ENCODE results near the gene ELP2. TPM values are rescaled to one million over a fixed set of nuclear protein-coding genes. Genes with fewer than 3 reads are reported as not detected.

Gene ELP2
- total RNA-seq, 1 donor from 2014 or later = 9.7 TPM

GRCh38 chr18:36186461-36187192 lies 56.9 kb downstream of the ELP2 start:
- TF ChIP-seq CTCF (IDR thresholded peaks at IDR 0.05) = peak in 1 of 3 experiments; percentile 5
- no peaks in the 10 kb centered on the region for H3K27me3 ChIP-seq
- H3K36me3 ChIP-seq = no peaks in the 10 kb centered on the region
- intact Hi-C loops (cut with DNase I) = loop anchor here (2.0 to 5.0 kb wide), 2 partner anchors 58 to 96 kb away; partner anchors contain the start of genes ELP2 and SLC39A6
- no peaks in the 10 kb centered on the region for H3K9me3 ChIP-seq
- peak overlapping the region; percentile 64 to 84 for H3K4me3 ChIP-seq
- peak in 1 of 2 donors; percentile 66 for DNase-seq (ENCODE audit: low spot score in 2 of 2)
- peak overlapping the region in 1 of 2 donors; percentile 50 for H3K27ac ChIP-seq
- H3K4me1 ChIP-seq = peaks cover 0 to 11% of the 10 kb centered on the region in 2 donors

GRCh38 chr18:36187193-36187825 lies 57.6 kb downstream of the ELP2 start, which contains the start of gene MOCOS:
MOCOS (plus strand) TSS chr18:36187497; CDS start chr18:36187540, 43 bp downstream.
- no peak for TF ChIP-seq CTCF (IDR thresholded peaks at IDR 0.05)
- peak; percentile 38 to 86 for DNase-seq (ENCODE audit: low spot score in 2 of 2)
- no peaks in the 10 kb centered on the region for H3K27me3 ChIP-seq
- H3K9me3 ChIP-seq = no peaks in the 10 kb centered on the region
- H3K4me3 ChIP-seq = peak within 1 kb of the TSS; percentile 64 to 84
- H3K36me3 ChIP-seq = no peaks in the 10 kb centered on the region
- H3K27ac ChIP-seq = peak within 1 kb of the TSS in 1 of 2 donors; percentile 50
- intact Hi-C loops (cut with DNase I) = loop anchor here (2.0 to 5.0 kb wide), 2 partner anchors 59 to 95 kb away; partner anchors contain the start of genes ELP2 and SLC39A6
- peaks cover 0 to 11% of the 10 kb centered on the region in 2 donors for H3K4me1 ChIP-seq

GRCh38 chr18:36187826-36188721 lies 58.4 kb downstream of the ELP2 start:
- no peaks in the 10 kb centered on the region for H3K27me3 ChIP-seq
- peak overlapping the region in 1 of 2 donors; percentile 50 for H3K27ac ChIP-seq
- TF ChIP-seq CTCF (IDR thresholded peaks at IDR 0.05) = no peak
- H3K4me3 ChIP-seq = peak overlapping the region; percentile 64 to 84
- intact Hi-C loops (cut with DNase I) = loop anchor here (2.0 to 5.0 kb wide), 2 partner anchors 59 to 94 kb away; partner anchors contain the start of genes ELP2 and SLC39A6
- no peaks in the 10 kb centered on the region for H3K36me3 ChIP-seq
- DNase-seq (ENCODE audit: low spot score in 2 of 2) = peak in 1 of 2 donors; percentile 68
- peaks cover 0 to 11% of the 10 kb centered on the region in 2 donors for H3K4me1 ChIP-seq
- no peaks in the 10 kb centered on the region for H3K9me3 ChIP-seq

GRCh38 chr18:36188916-36189315 lies 59.2 kb downstream of the ELP2 start:
- intact Hi-C loops (cut with DNase I) = loop anchor here (5.0 kb wide), 1 partner anchor 93 kb away; no protein-coding TSS in a partner anchor
- H3K4me3 ChIP-seq = no peak overlapping the region

More at GRCh38 chr18:36188916-36189315, 59.2 kb downstream of the ELP2 start:
- H3K9me3 ChIP-seq = no peaks in the 10 kb centered on the region
- no peak overlapping the region for H3K27ac ChIP-seq
- no peaks in the 10 kb centered on the region for H3K27me3 ChIP-seq
- no peak for DNase-seq (ENCODE audit: low spot score in 2 of 2)
- H3K4me1 ChIP-seq = peaks cover 0 to 11% of the 10 kb centered on the region in 2 donors
- H3K36me3 ChIP-seq = no peaks in the 10 kb centered on the region
- no peak for TF ChIP-seq CTCF (IDR thresholded peaks at IDR 0.05)
